Pancreas (tissue), 10 donors: ENCODE results near the gene KIAA1671. TPM values are rescaled to one million over a fixed set of nuclear protein-coding genes. Genes with fewer than 3 reads are reported as not detected.

Source experiments
- ATAC-seq, 4 donors: fragments of 200-7000 bp; cut with Tn5 transposase; one replicate each; pipeline versions ENCODE4 v1.8.0 to v1.9.1; 2020; ENCODE audit warnings: mild to moderate bottlenecking in 4 of 4, moderate library complexity in 4 of 4
- DNase-seq, 6 donors: peaks; one replicate each; pipeline ENCODE4 v3.0.0-alpha.2; 2020
- FAIRE-seq: peaks from 2 replicates; lab custom pipeline; 2012; peaks lifted over from hg19 to GRCh38; lab: Jason Lieb, UNC
- H3K27ac ChIP-seq, 4 donors: fragments of 200-600 bp; sonication (generic); 1 replicate in 3 of 4; 2 replicates in 1 of 4; pipeline versions ENCODE4 v1.5.0 to v1.8.0; 2020
- H3K27me3 ChIP-seq, 4 donors: fragments of 200-600 bp; one replicate each; pipeline ENCODE4 v1.8.0; 2021
- H3K36me3 ChIP-seq, 3 donors: fragments of 200-600 bp; sonication (generic) in 1 of 3; one replicate each; pipeline versions ENCODE4 v1.5.0 to v1.8.0; 2020 to 2021
- H3K4me1 ChIP-seq, 3 donors: fragments of 200-600 bp; one replicate each; pipeline ENCODE4 v1.8.0; 2021
- H3K4me3 ChIP-seq, 4 donors: fragments of 200-600 bp; sonication (generic) in 2 of 4; one replicate each; pipeline versions ENCODE4 v1.5.0 to v1.8.0; 2020 to 2021
- H3K9me3 ChIP-seq, 4 donors: fragments of 200-600 bp; one replicate each; pipeline ENCODE4 v1.8.0; 2021
- WGBS, 2 donors: extraction: QIAGEN DNeasy Blood & Tissue Kit; methylation state at CpG; one replicate each; pipeline ENCODE4 v1.1.7; 2013; 5-methylcytosine and 5-hydroxymethylcytosine counted together
- intact Hi-C, 3 donors: fragments of 100-400 bp; cut with DNase I; formaldehyde crosslinking; loops; one replicate each; pipeline versions ENCODE4 v1.11.1 to v1.14.2; 2022
- polyA plus RNA-seq, 2 donors: library from polyadenylated mRNA; stranded (reverse); fragments of 200-250 nt; gene quantifications; one replicate each; pipeline ENCODE4 v1.2.3, GENCODE V29; 2013
- total RNA-seq, 6 donors: library from RNA; stranded (reverse); fragmentation: NEBNext Ultra II Directional in 4 of 6; extraction: Animal tissue kit (Norgen Biotek cat#: 25700) in 4 of 6; gene quantifications; one replicate each; pipeline versions ENCODE4 v1.2.1 to v1.2.4, GENCODE V29; 2021 to 2023
- TF ChIP-seq, protein P1 (sequence below), 4 donors: fragments of 200-600 bp; sonication (generic) in 3 of 4; IDR thresholded peaks; one replicate each; pipeline versions ENCODE4 v1.5.0 to v1.8.0; 2021; ENCODE audit warnings: antibody characterized with exemption in 4 of 4
- donor health status: healthy with polysubstance abuse.
- donor health status: DM: no; HTN: no; CAD: no; lungs with moderate emphysema.
- donor health status: DM: no; HTN: no; CAD: no.
- donor health status: control.
- donor health status: control.
- donor health status: Bipolar disorder and iron deficiency.
- donor health status: DM: yes; HTN: yes; CAD: no.
- donor health status: DM: no; HTN: no; CAD: no.
- donor health status: DM: no; HTN: no; CAD: no.
- donor health status: DM: yes; HTN: yes; CAD: no.

Gene KIAA1671
- total and polyA plus RNA-seq, 8 donors, result 8.3 to 28.8 (median 19.0) TPM

DNA sequence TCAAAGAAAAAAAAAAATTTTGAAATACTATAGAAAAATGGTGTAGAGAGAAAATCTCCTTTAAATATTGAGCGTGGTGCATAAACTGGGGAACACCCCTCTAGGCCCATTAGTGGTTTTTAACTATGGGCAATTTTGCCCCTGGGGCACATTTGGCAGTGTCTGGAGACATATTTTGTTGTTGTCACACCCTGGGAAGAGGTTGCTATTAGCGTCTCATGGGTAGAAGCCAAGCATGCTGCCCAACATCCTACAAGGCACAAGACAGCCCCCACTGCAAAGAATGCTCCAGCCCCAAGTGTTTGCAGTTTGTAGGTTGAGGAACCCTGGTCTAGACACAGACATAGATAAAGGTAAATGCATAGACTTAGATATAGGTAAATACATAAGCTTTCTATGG lies 92.6 kb downstream of the KIAA1671 start:
- 88 to 90% methylated on average over 2 of the region's 2 CpGs for WGBS, 2 donors
- H3K4me1 ChIP-seq, result no peaks in the 10 kb centered on the region
- intact Hi-C loops, result loop anchor here in 2 of 3 donors (5.0 kb wide), 2 partner anchors 93 to 108 kb away; partner anchors contain the start of gene KIAA1671 (in 1 of the 2)
- no peaks in the 10 kb centered on the region for H3K27me3 ChIP-seq
- H3K4me3 ChIP-seq, result no peak overlapping the region
- no peak overlapping the region for H3K27ac ChIP-seq
- DNase-seq (no peak), ATAC-seq (no peak), FAIRE-seq (no peak)
- H3K9me3 ChIP-seq, result no peaks in the 10 kb centered on the region
- TF ChIP-seq, protein P1, sequence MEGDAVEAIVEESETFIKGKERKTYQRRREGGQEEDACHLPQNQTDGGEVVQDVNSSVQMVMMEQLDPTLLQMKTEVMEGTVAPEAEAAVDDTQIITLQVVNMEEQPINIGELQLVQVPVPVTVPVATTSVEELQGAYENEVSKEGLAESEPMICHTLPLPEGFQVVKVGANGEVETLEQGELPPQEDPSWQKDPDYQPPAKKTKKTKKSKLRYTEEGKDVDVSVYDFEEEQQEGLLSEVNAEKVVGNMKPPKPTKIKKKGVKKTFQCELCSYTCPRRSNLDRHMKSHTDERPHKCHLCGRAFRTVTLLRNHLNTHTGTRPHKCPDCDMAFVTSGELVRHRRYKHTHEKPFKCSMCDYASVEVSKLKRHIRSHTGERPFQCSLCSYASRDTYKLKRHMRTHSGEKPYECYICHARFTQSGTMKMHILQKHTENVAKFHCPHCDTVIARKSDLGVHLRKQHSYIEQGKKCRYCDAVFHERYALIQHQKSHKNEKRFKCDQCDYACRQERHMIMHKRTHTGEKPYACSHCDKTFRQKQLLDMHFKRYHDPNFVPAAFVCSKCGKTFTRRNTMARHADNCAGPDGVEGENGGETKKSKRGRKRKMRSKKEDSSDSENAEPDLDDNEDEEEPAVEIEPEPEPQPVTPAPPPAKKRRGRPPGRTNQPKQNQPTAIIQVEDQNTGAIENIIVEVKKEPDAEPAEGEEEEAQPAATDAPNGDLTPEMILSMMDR (IDR thresholded peaks at IDR 0.05), result no peak
- H3K36me3 ChIP-seq, result peaks cover 0 to 12% (median 0%) of the 10 kb centered on the region in 3 donors

DNA sequence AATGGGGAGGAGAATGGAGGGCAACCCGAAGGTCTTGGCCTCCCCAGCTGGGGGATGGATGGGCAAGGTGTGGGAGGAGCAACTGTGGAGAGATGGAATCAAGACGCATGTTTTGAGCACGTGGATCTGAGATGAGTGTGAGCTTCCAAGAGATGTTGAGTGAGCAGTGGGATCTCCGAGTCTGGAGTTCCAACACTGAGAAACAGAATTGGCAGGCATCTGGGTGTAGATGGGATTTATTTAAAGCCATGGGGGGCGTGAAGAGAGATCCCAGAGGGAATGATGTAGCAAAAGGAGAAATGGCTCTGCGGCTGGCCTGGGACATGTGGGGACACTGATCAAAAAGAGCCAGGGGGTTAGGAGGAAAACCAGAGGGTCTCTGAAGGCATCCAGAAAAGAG lies 95.6 kb downstream of the KIAA1671 start:
- TF ChIP-seq, protein P1 (IDR thresholded peaks at IDR 0.05), result no peak
- intact Hi-C loops, result loop anchor here in 2 of 3 donors (5.0 kb wide), 2 partner anchors 96 to 111 kb away; partner anchors contain the start of gene KIAA1671 (in 1 of the 2)
- Histone ChIP-seq H3K4me1 (peaks cover 0 to 15% (median 6%) of the 10 kb centered on the region in 3 donors), H3K27me3 (no peaks in the 10 kb centered on the region), H3K4me3 (no peak overlapping the region), H3K36me3 (no peaks in the 10 kb centered on the region), H3K9me3 (no peaks in the 10 kb centered on the region), H3K27ac (no peak overlapping the region)
- no peak for ATAC-seq
- WGBS, 2 donors, result 82 to 84% methylated on average over 6 of the region's 6 CpGs
- FAIRE-seq, result no peak
- no peak for DNase-seq

DNA sequence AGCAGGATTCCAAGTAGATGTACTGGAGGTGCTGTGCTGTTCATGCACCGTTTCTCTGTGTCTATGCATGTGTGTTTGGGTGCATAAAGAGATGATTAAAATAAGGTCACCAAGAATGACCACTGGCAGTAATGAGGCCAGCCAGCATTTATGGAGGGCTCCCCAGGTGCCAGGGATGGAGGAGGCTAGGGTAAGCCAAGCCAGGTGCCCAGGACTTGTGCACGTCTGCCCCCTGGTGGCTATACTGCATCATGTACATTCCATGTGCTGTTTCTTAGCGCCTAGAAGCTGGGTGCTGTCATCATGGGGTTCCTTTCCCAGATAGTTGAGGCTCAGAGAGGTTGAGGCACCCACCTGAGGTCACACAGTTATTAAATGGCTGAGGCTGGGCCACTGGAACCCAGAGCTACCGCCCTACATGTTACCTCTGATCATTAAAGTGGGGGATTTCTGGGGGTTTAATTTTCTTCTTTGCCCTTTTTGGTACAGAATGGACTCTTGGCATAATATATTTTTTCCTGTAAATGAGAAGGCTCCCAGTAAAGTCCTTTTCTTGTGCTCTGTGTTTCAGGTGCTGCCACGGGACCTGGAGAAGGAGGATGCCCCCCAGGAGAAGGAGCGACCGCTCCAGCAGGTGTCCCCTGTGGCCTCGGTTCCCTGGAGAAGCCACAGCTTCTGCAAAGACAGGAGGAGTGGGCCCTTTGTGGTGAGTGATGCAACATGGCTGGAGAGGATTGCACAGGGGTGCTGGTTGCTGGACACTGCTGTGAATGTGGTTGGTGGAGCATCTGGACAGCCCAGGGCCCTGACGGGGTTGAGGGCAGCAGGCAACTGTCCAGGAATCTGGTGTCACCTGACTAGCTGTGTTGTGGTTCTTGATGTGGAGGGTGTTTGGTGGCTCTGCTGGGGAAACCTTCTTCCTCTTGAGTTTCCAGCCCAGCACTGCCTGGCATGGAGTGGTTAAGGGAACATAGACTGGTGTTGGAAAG lies 96.4 kb downstream of the KIAA1671 start:
- FAIRE-seq (no peak), DNase-seq (peak; percentile 46 to 84 (median 76)), ATAC-seq (peak; percentile 56 to 84 (median 77))
- Histone ChIP-seq H3K4me1 (peaks cover 0 to 17% (median 6%) of the 10 kb centered on the region in 3 donors), H3K9me3 (no peaks in the 10 kb centered on the region), H3K27ac (no peak overlapping the region), H3K36me3 (no peaks in the 10 kb centered on the region), H3K4me3 (no peak overlapping the region), H3K27me3 (no peaks in the 10 kb centered on the region)
- TF ChIP-seq, protein P1 (IDR thresholded peaks at IDR 0.05), result peak; percentile 75 to 88 (median 82)
- 59 to 67% methylated on average over 9 of the region's 9 CpGs for WGBS, 2 donors
- intact Hi-C loops, result loop anchor here in 2 of 3 donors (5.0 kb wide), 2 partner anchors 97 to 112 kb away; partner anchors contain the start of gene KIAA1671 (in 1 of the 2)

DNA sequence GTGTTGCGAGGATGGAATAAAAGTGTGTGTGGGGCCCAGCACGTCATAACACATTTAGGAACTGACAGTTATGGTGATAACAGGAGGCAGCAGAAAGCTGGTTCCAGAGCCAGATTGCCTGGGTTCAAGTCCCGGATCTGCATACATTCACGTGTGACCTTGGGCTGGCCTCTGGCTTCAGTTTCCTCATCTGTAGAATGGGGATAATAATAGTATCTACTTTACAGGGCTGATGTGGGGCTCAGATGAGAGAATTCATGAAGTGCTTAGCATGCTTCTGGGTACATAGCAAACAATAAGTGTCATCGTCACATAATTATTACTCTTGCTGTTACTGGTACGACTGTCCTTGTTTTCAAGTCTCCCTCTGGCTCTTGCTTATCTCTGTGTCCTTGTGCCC lies 97.3 kb downstream of the KIAA1671 start:
- Histone ChIP-seq H3K36me3 (no peaks in the 10 kb centered on the region), H3K27me3 (no peaks in the 10 kb centered on the region), H3K27ac (no peak overlapping the region), H3K9me3 (no peaks in the 10 kb centered on the region), H3K4me3 (no peak overlapping the region), H3K4me1 (peaks cover 0 to 17% (median 6%) of the 10 kb centered on the region in 3 donors)
- 80 to 82% methylated on average over 6 of the region's 6 CpGs for WGBS, 2 donors
- TF ChIP-seq, protein P1 (IDR thresholded peaks at IDR 0.05), result no peak
- ATAC-seq, result no peak
- DNase-seq, result no peak
- intact Hi-C loops, result loop anchor here (5.0 to 10.0 kb wide), 3 partner anchors 97 to 115 kb away; partner anchors contain the start of gene KIAA1671 (in 2 of the 3)
- no peak for FAIRE-seq
